Thymus (tissue), 11 donors: ENCODE results near the gene RANGAP1. TPM values are rescaled to one million over a fixed set of nuclear protein-coding genes. Genes with fewer than 3 reads are reported as not detected.

Experiments
- DNase-seq, 9 donors: peaks; one replicate each; pipeline ENCODE4 v3.0.0-alpha.2; 2013; ENCODE audit warnings: low spot score in 9 of 9, low read depth in 6 of 9, missing footprints in 1 of 9
- H3K27ac ChIP-seq, 2 donors: one replicate each; pipeline ENCODE4 v1.5.1; 2013; ENCODE audit warnings: control low read depth in 1 of 2, low read depth in 1 of 2, low read length in 1 of 2, mild to moderate bottlenecking in 1 of 2, moderate library complexity in 1 of 2
- H3K27me3 ChIP-seq, 2 donors: one replicate each; pipeline ENCODE4 v1.5.1; 2013; ENCODE audit warnings: low read length in 1 of 2; ENCODE audit not compliant: control insufficient read depth in 2 of 2, insufficient read depth in 1 of 2
- H3K36me3 ChIP-seq, 2 donors: one replicate each; pipeline ENCODE4 v1.5.1; 2013; ENCODE audit warnings: low read length in 1 of 2, mild to moderate bottlenecking in 1 of 2, moderate library complexity in 1 of 2; ENCODE audit not compliant: control insufficient read depth in 2 of 2, insufficient read depth in 2 of 2
- H3K4me1 ChIP-seq, 2 donors: one replicate each; pipeline ENCODE4 v1.5.1; 2013; ENCODE audit warnings: low read length in 2 of 2; ENCODE audit not compliant: control insufficient read depth in 2 of 2, insufficient read depth in 2 of 2
- H3K4me3 ChIP-seq, 2 donors: one replicate each; pipeline ENCODE4 v1.5.1; 2013; ENCODE audit warnings: low read length in 2 of 2, control low read depth in 1 of 2, mild to moderate bottlenecking in 1 of 2
- H3K9me3 ChIP-seq, 2 donors: one replicate each; pipeline ENCODE4 v1.5.1; 2013; ENCODE audit warnings: low read length in 1 of 2, mild to moderate bottlenecking in 1 of 2; ENCODE audit not compliant: control insufficient read depth in 2 of 2, insufficient read depth in 1 of 2
- WGBS: extraction: QIAGEN DNeasy Blood & Tissue Kit; methylation state at CpG from one replicate; pipeline ENCODE4 v1.1.7; 2013; 5-methylcytosine and 5-hydroxymethylcytosine counted together
- polyA plus RNA-seq: library from polyadenylated mRNA; stranded (reverse); fragments of 200-250 nt; gene quantifications from one replicate; pipeline ENCODE4 v1.2.3, GENCODE V29; 2013
- total RNA-seq: library from RNA; stranded (reverse); fragments of 120-200 nt; gene quantifications from one replicate; pipeline ENCODE4 v1.2.4, GENCODE V29; 2013
- donor health status: healthy.

RANGAP1 gene
- total and polyA plus RNA-seq, 2 donors, result 40.6 to 63.6 TPM

DNA sequence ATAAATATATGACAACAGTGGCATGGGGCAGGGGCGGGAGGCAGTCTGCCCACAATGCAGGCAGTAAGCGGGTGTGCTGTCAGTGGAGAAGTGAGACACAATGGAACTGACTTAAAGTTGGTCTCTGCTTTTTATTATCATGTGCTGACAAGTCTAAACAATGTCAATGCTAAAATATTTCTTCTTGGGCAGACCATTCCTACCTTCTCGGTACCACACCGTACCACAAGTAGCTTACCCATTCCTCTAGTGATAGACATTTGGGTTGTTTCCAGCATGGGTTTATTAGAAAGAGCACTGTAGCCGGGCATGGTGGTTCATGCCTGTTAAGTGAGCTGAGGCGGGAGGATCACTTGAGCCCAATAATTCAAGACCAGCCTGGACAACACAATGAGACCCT lies 42.6 kb downstream of the RANGAP1 start:
- Histone ChIP-seq H3K27ac (no peak overlapping the region), H3K36me3 (peaks cover 31 to 32% of the 10 kb centered on the region in 2 donors), H3K9me3 (no peaks in the 10 kb centered on the region), H3K4me1 (no peaks in the 10 kb centered on the region), H3K4me3 (no peak overlapping the region), H3K27me3 (peaks cover 0 to 4% of the 10 kb centered on the region in 2 donors)
- 96% methylated on average over 6 of the region's 6 CpGs for WGBS
- DNase-seq, result no peak

- Histone ChIP-seq H3K4me1 (peaks cover 0 to 5% of the 10 kb centered on the region in 2 donors), H3K9me3 (no peaks in the 10 kb centered on the region), H3K4me3 (no peak overlapping the region), H3K27ac (no peak overlapping the region), H3K27me3 (peaks cover 0 to 7% of the 10 kb centered on the region in 2 donors), H3K36me3 (peaks cover 23 to 24% of the 10 kb centered on the region in 2 donors)
- WGBS, result 96% methylated on average over 18 of the region's 18 CpGs
- no peak for DNase-seq
These were observed 43.4 kb downstream of the RANGAP1 start for GRCh38 chr22:41242396-41243117.

DNA sequence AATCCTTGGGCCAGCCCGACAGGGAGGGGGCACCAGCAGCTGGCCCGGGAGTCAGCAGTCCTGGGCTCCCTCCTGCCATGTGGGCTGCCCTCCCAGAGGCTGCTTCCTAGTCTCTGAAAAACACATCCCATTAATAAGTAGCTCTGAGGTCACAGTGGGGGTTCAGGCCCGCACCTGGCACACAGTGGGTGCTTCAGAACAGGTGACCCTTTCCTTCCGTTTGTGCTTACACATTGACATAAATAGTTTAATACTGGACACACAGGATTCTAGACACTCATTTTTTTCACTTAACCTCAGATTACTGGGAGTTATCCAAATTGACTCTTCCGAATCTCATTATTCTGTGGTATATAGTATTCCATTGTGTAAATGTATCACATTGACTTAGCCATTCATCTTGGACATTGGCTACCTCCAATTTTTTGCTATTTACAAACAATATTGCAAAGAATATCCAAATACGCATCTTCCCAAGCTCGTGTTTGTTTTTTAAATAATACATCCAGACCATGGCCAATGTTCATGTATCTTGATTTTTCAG lies 44.8 kb downstream of the RANGAP1 start:
- Histone ChIP-seq H3K27me3 (peaks cover 0 to 17% of the 10 kb centered on the region in 2 donors), H3K4me3 (no peak overlapping the region), H3K36me3 (peaks cover 13% of the 10 kb centered on the region in 2 donors), H3K9me3 (no peaks in the 10 kb centered on the region), H3K4me1 (peaks cover 5 to 6% of the 10 kb centered on the region in 2 donors), H3K27ac (no peak overlapping the region)
- 97% methylated on average over 7 of the region's 7 CpGs for WGBS
- no peak for DNase-seq

DNA sequence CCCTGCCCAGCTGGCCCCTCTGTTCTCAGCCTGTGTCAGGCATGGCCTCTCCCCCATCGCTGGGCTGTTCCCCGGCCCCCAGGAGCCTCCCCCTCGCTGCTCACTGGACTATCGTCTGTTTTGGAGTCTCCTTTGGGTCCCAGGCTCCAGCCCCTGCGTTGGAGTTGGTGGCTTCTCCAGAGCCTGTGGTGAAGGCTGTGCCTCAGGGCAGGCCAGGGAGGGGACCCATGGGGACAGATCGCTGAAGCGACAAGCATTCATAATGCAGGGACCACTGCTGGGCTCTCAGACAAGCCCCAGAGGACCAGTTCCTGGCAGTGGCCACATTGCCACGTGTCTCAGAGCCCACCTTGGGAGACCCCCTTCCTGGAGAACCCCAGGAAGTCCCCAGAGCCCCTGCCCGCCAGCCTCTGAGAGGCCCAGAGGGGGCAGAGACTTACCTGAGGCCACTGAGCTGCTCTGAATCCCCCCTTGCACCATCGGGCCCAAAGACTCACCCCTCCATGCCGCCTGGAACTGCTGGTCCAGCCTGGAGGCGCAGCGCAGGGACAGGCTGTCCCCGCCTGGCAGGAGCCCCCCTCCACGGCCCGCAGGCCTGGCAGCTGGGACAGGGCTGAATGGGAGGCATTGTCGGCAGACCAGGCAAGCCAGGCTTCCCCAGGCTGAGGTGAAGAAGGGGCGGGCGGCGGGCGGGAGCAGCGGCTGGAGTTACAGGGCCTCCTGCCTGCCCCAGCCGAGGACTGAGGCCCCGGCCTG lies 45.4 kb downstream of the RANGAP1 start, which contains the start of gene CHADL:
TSS of gene CHADL (minus strand) at position 555 of the 756 bp plus-strand sequence. CDS start at position 505, 50 bp downstream.
- Histone ChIP-seq H3K27ac (no peak within 1 kb of the TSS), H3K27me3 (peaks cover 0 to 17% of the 10 kb centered on the region in 2 donors), H3K9me3 (no peaks in the 10 kb centered on the region), H3K36me3 (peaks cover 6 to 7% of the 10 kb centered on the region in 2 donors), H3K4me1 (peaks cover 5 to 6% of the 10 kb centered on the region in 2 donors), H3K4me3 (no peak within 1 kb of the TSS)
- no peak for DNase-seq
- WGBS, result 81% methylated on average over 24 of the region's 24 CpGs

DNA sequence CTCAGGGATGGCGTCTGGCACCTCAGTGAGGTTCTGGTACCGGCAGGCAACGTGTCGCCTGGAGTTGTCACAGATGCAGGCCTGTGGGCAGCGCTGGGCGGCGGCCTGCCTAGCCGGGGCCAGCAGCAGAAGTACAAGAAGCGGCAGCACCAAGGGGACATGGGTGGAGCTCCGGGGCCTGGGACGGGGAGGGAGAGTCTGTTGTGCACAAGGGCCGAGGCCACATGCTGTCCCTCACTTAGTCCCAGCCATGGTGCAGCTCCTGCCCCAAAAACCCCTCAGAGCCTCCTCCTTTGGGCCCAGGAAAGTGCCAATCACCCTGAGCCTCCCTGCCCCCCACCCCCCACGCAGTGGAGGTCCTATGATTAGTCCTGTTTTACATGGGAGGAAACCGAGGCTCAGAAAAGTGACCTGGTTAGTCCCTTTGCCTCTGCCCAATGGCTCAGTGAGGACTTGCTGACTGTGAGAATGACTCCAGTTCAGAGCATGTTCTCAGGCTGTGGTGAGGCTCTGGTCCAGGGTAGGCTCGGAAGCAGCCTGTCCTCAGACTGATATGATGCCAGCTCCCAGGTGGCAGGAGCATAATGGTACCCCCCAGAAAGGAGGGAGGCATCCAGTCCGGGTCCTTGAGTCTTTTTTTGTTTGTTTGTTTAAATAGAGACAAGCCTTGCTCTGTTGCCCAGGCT lies 46.4 kb downstream of the RANGAP1 start:
- WGBS, result 93% methylated on average over 16 of the region's 16 CpGs
- H3K9me3 ChIP-seq, result no peaks in the 10 kb centered on the region
- no peak overlapping the region for H3K4me3 ChIP-seq
- H3K27ac ChIP-seq, result no peak overlapping the region
- peaks cover 0 to 17% of the 10 kb centered on the region in 2 donors for H3K27me3 ChIP-seq
- H3K4me1 ChIP-seq, result peaks cover 5 to 6% of the 10 kb centered on the region in 2 donors
- no peak for DNase-seq
- H3K36me3 ChIP-seq, result no peaks in the 10 kb centered on the region

DNA sequence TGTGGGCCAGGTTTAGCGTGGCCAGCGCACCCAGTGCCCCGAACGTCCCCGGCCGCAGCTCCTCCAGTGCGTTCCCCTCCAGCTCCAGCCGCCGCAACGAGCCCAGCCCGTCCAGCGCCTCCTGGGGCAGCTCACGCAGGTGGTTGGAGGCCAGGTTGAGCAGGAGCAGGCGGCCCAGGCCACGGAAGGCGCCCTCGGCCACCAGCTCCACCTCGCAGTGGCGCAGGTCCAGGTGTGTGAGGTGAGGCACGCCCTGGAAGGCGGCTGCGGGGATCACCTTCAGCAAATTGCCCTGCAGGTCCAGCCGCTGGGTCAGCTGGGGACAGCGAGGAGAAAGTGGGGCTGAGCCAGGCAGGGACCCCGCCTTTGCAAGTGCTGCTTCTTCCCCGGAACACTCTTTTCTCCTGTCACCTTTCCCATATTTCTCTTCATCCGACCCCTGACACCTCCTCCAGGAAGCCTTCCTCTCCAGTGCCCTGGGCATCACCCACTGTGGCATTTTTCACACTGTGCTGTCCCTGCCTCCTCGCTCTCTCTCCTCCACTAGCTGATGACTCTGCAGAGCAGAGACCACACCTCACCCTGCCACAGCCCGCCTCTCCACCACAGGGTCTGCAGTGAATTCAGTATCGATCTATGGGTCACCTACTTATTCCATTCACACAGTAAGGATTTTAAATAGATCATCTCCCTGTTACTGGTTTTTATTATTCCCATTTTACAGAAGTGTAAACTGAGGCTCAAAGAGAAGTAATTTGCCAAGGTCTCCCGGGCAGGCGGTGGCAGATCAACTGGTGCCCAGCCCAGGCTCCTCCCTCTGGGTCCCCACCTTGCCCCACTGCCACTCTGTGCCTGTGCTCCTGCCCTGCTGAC lies 47.2 kb downstream of the RANGAP1 start:
- Histone ChIP-seq H3K27me3 (peaks cover 0 to 17% of the 10 kb centered on the region in 2 donors), H3K36me3 (no peaks in the 10 kb centered on the region), H3K27ac (peak overlapping the region in 1 of 2 donors; percentile 8), H3K9me3 (no peaks in the 10 kb centered on the region), H3K4me1 (peaks cover 5 to 6% of the 10 kb centered on the region in 2 donors), H3K4me3 (no peak overlapping the region)
- 92% methylated on average over 32 of the region's 32 CpGs for WGBS
- no peak for DNase-seq

DNA sequence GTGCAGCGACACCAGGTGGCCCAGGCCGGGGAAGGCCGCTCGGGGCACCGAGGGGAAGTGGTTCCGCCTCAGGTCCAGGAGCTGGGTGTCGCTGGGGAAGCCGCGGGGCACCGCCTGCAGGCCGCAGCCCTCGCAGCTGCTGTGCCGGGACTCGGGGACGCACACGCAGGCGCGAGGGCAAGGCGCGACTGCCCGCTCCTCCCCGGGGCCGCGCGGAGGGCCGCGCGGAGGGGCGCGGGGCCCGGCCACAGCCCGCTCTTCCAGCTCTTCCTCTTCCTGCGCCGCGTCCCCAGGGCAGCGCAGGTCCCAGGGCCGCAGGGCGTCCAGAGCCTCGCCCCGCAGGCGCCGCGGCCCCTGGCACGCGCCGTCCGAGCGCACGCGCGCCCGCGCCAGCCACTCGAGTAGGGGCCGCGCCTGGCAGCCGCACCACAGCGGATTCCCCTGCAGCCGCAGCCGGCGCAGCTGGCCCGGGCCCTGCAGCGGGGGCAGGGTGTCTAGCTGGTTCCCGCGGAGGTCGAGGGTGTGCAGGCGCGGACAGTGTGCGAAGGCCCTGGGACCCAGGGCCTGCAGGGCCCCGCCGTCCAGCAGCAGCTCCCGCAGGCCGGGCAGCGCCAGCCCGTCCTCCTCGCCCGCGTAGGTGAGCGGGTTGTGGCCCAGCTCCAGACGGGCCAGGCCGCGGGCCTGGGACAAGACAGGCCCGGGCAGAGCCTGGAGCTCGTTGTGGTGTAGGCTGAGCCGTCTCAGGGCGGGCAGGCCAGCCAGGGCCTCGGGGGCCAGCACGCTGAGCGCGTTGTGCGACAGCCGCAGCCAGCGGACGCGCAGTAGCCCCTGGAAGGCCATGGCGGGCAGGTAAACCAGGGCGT lies 48.0 kb downstream of the RANGAP1 start:
- Histone ChIP-seq H3K27me3 (peaks cover 0 to 17% of the 10 kb centered on the region in 2 donors), H3K4me1 (peaks cover 5 to 6% of the 10 kb centered on the region in 2 donors), H3K4me3 (peak overlapping the region; percentile 29 to 59), H3K36me3 (no peaks in the 10 kb centered on the region), H3K27ac (peak overlapping the region in 1 of 2 donors; percentile 36), H3K9me3 (no peaks in the 10 kb centered on the region)
- peak; percentile 51 to 88 (median 67) for DNase-seq
- WGBS, result 24% methylated on average over 97 of the region's 97 CpGs
